HepG2 (cell line): Measurements from ENCODE around the gene DDX11. TPM values are rescaled to one million over a fixed set of nuclear protein-coding genes. Genes with fewer than 3 reads are reported as not detected.

Source experiments
- CBFB ChIP-seq: sonication (generic); formaldehyde crosslinking; IDR thresholded peaks from 2 replicates; pipeline ENCODE4 v1.4.0; 2020; ENCODE audit warnings: missing genetic modification reagents
- DNMT3B ChIP-seq: conservative IDR thresholded peaks from 2 replicates; pipeline ENCODE4 v1.6.1; 2016; ENCODE audit warnings: missing biosample characterization, control low read depth
- FOXK1 ChIP-seq: sonication (generic); formaldehyde crosslinking; IDR thresholded peaks from 2 replicates; pipeline ENCODE4 v1.4.0; 2020; ENCODE audit warnings: low read depth, missing genetic modification reagents, borderline replicate concordance
- GABPA ChIP-seq, 2 experiments: IDR thresholded peaks; 2 replicates each; pipeline ENCODE4 v1.6.1; 2011 to 2016; ENCODE audit warnings: low read depth in 2 of 2, low read length in 1 of 2, missing biosample characterization in 1 of 2, missing genetic modification characterization in 1 of 2
- KLF9 ChIP-seq: IDR thresholded peaks from 2 replicates; pipeline ENCODE4 v1.6.1; 2016; ENCODE audit warnings: low read depth
- MXI1 ChIP-seq: IDR thresholded peaks from 3 replicates; pipeline ENCODE4 v1.6.1; 2012; ENCODE audit warnings: low read depth, low read length, inconsistent platforms, borderline replicate concordance
- NKX3-1 ChIP-seq: sonication (generic); formaldehyde crosslinking; IDR thresholded peaks from 2 replicates; pipeline ENCODE4 v1.5.0; 2020; ENCODE audit warnings: missing genetic modification reagents
- REPIN1 ChIP-seq: sonication (generic); formaldehyde crosslinking; IDR thresholded peaks from 2 replicates; pipeline ENCODE4 v1.8.0; 2022; ENCODE audit warnings: missing genetic modification reagents, low read depth, mild to moderate bottlenecking, borderline replicate concordance
- SP5 ChIP-seq: IDR thresholded peaks from 2 replicates; pipeline ENCODE4 v1.6.1; 2016; ENCODE audit warnings: low read depth, borderline replicate concordance
- SRY ChIP-seq: sonication (generic); formaldehyde crosslinking; IDR thresholded peaks from 2 replicates; pipeline ENCODE4 v1.8.0; 2022; ENCODE audit warnings: mild to moderate bottlenecking, missing genetic modification reagents
- THAP11 ChIP-seq: IDR thresholded peaks from 2 replicates; pipeline ENCODE4 v1.6.1; 2016; ENCODE audit warnings: missing biosample characterization, missing genetic modification reagents
- XBP1 ChIP-seq: sonication (generic); formaldehyde crosslinking; IDR thresholded peaks from 2 replicates; pipeline ENCODE4 v1.5.0; 2020; ENCODE audit warnings: missing genetic modification reagents
- ZFX ChIP-seq: sonication (generic); formaldehyde crosslinking; IDR thresholded peaks from 2 replicates; pipeline ENCODE4 v1.4.0; 2020; ENCODE audit warnings: mild to moderate bottlenecking, low read depth, missing genetic modification reagents, moderate library complexity
- ZNF558 ChIP-seq: sonication (generic); formaldehyde crosslinking; IDR thresholded peaks from 2 replicates; pipeline ENCODE4 v1.9.0; 2022; ENCODE audit warnings: mild to moderate bottlenecking, missing genetic modification reagents, borderline replicate concordance
- ZNF747 ChIP-seq: sonication (generic); formaldehyde crosslinking; IDR thresholded peaks from 2 replicates; pipeline ENCODE4 v1.8.1; 2023; ENCODE audit warnings: missing genetic modification reagents, mild to moderate bottlenecking, borderline replicate concordance
- ZNF83 ChIP-seq: sonication (generic); formaldehyde crosslinking; IDR thresholded peaks from 2 replicates; pipeline ENCODE4 v1.4.0; 2020; ENCODE audit warnings: missing genetic modification reagents, mild to moderate bottlenecking, borderline replicate concordance
- ZSCAN31 ChIP-seq: sonication (generic); formaldehyde crosslinking; IDR thresholded peaks from 2 replicates; pipeline ENCODE4 v1.5.0; 2020; ENCODE audit warnings: low read depth, mild to moderate bottlenecking, missing genetic modification reagents
- ZSCAN9 ChIP-seq: IDR thresholded peaks from 2 replicates; pipeline ENCODE4 v1.6.1; 2016; ENCODE audit warnings: borderline replicate concordance
- polyA plus RNA-seq, 8 experiments: library from polyadenylated mRNA; depleted of rRNA in 3 of 8; stranded (reverse) in 7 of 8; unstranded in 1 of 8; fragments of >200 nt; fragmentation: Illumina TruSeq in 4 of 8; extraction: Trizol in 4 of 8; gene quantifications; 2 replicates each; pipeline versions ENCODE4 v1.2.1 to v1.2.3, GENCODE V29; 2011 to 2016; ENCODE audit warnings: low read depth in 4 of 8, missing spikeins in 1 of 8, mixed read lengths in 1 of 8; ENCODE audit not compliant: insufficient read depth in 1 of 8
- total RNA-seq, 5 experiments: library from RNA; depleted of rRNA; stranded (reverse); fragments of >200 nt; fragmentation: Illumina TruSeq; extraction: Trizol; gene quantifications; 2 replicates each; pipeline ENCODE4 v1.2.3, GENCODE V29; 2016; ENCODE audit warnings: low read depth in 1 of 5
- TF ChIP-seq, protein P1 (sequence below): sonication (generic); formaldehyde crosslinking; IDR thresholded peaks from 2 replicates; pipeline ENCODE4 v1.4.0; 2020; ENCODE audit warnings: missing genetic modification reagents, mild to moderate bottlenecking, borderline replicate concordance
- TF ChIP-seq, protein P2 (sequence below), 2 experiments: sonication (generic) in 1 of 2; formaldehyde crosslinking in 1 of 2; IDR thresholded peaks; 2 replicates each; pipeline versions ENCODE4 v1.4.0 to v1.6.1; 2018 to 2020; ENCODE audit warnings: missing genetic modification reagents in 2 of 2, borderline replicate concordance in 1 of 2, low read depth in 1 of 2, mild to moderate bottlenecking in 1 of 2, missing biosample characterization in 1 of 2
- TF ChIP-seq, protein P3 (sequence below): sonication (generic); formaldehyde crosslinking; IDR thresholded peaks from 2 replicates; pipeline ENCODE4 v1.8.1; 2023; ENCODE audit warnings: mild to moderate bottlenecking, missing genetic modification reagents

Gene DDX11
- total and polyA plus RNA-seq, 2 of the 13 experiments (the other 11 are each of a cell fraction or from before 2014, with no cell fraction given): 23.9 to 40.8 TPM

DNA sequence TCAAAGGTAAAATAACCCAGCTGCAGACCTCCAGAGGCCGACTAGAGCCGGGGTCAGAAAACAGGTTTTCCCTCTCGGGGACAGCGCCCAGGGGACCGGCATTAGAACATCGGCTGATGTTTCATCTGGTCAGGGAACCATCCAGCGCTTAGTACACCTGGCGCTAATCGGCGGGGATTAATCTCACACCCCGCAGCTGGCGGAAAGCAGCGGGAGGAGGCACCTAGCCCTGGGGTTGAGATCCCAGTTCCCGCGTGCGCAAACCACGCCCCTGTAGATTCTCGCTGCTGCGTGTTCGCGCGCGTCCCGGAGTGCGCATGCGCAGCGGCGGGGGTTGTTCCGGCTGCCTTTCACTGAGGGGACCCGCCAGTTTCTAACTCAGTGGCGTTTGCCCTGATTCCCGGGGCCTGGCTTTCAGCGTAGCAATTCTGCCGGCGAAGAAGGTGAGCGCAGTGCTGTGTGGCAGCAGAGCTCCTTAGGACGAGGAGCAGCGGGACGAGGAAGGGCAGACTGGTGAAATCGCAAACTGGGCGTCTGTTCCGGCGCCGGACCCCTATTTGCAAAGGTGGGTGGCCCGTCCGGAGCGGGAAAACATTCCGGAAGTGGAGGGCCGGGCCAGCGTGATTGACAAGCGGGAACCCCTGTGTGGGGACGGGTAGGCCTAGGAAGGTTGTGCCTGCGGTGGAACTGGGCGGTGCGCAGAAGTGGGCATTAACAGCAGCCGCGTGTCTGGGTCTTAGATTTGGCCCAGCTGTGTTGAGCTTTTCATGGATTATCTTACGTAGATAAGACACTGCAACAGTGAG, at the start of gene DDX11 (continued):
- TF ChIP-seq SRY (CRISPR knock-in tag) (peak; percentile 31; the same call in 1 of the 2 replicates), KLF9 (CRISPR knock-in tag) (0 out of 2 replicates have a peak, but pooled peaks have one; percentile 38), THAP11 (CRISPR knock-in tag) (peak; percentile 75), ZNF747 (CRISPR knock-in tag) (peak; percentile 55; the same call in 1 of the 2 replicates), MXI1 (peak; percentile 24; the same call in 1 of the 3 replicates), CBFB (CRISPR knock-in tag) (0 out of 2 replicates have a peak, but pooled peaks have one; percentile 24), REPIN1 (CRISPR knock-in tag) (peak; percentile 13; the same call in 1 of the 2 replicates), ZSCAN31 (peak; percentile 65; the same call in 1 of the 2 replicates), DNMT3B (0 out of 2 replicates have a peak, but pooled peaks have one; percentile 25), ZNF83 (CRISPR knock-in tag) (0 out of 2 replicates have a peak, but pooled peaks have one; percentile 10), XBP1 (CRISPR knock-in tag) (peak; percentile 67; the same call in 1 of the 2 replicates), SP5 (CRISPR knock-in tag) (0 out of 2 replicates have a peak, but pooled peaks have one; percentile 12), NKX3-1 (CRISPR knock-in tag) (peak; percentile 13; the same call in 1 of the 2 replicates), ZFX (peak; percentile 88), ZSCAN9 (CRISPR knock-in tag) (0 out of 2 replicates have a peak, but pooled peaks have one; percentile 26), GABPA (IDR thresholded peaks at IDR 0.05; ENCODE audit: low read depth, low read length) (peak; percentile 69), GABPA (CRISPR knock-in tag; IDR thresholded peaks at IDR 0.05; ENCODE audit: low read depth) (peak; percentile 92), FOXK1 (peak; percentile 40; the same call in 1 of the 2 replicates), ZNF558 (peak; percentile 25; the same call in 1 of the 2 replicates)
- TF ChIP-seq, protein P1, sequence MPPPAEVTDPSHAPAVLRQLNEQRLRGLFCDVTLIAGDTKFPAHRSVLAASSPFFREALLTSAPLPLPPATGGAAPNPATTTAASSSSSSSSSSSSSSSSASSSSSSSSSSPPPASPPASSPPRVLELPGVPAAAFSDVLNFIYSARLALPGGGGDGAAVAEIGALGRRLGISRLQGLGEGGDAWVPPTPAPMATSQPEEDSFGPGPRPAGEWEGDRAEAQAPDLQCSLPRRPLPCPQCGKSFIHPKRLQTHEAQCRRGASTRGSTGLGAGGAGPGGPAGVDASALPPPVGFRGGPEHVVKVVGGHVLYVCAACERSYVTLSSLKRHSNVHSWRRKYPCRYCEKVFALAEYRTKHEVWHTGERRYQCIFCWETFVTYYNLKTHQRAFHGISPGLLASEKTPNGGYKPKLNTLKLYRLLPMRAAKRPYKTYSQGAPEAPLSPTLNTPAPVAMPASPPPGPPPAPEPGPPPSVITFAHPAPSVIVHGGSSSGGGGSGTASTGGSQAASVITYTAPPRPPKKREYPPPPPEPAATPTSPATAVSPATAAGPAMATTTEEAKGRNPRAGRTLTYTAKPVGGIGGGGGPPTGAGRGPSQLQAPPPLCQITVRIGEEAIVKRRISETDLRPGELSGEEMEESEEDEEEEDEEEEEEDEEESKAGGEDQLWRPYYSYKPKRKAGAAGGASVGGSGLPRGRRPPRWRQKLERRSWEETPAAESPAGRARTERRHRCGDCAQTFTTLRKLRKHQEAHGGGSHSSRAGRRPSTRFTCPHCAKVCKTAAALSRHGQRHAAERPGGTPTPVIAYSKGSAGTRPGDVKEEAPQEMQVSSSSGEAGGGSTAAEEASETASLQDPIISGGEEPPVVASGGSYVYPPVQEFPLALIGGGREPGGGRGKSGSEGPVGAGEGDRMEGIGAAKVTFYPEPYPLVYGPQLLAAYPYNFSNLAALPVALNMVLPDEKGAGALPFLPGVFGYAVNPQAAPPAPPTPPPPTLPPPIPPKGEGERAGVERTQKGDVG: 0 out of 2 replicates have a peak, but pooled peaks have one; percentile 14
- TF ChIP-seq, protein P2, sequence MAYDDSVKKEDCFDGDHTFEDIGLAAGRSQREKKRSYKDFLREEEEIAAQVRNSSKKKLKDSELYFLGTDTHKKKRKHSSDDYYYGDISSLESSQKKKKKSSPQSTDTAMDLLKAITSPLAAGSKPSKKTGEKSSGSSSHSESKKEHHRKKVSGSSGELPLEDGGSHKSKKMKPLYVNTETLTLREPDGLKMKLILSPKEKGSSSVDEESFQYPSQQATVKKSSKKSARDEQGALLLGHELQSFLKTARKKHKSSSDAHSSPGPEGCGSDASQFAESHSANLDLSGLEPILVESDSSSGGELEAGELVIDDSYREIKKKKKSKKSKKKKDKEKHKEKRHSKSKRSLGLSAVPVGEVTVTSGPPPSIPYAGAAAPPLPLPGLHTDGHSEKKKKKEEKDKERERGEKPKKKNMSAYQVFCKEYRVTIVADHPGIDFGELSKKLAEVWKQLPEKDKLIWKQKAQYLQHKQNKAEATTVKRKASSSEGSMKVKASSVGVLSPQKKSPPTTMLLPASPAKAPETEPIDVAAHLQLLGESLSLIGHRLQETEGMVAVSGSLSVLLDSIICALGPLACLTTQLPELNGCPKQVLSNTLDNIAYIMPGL (CRISPR knock-in tag; IDR thresholded peaks at IDR 0.05; ENCODE audit: borderline replicate concordance in 1 of 2, low read depth in 1 of 2): peak; percentile 30 to 56; a peak in 3 of 4 replicates
- TF ChIP-seq, protein P3, sequence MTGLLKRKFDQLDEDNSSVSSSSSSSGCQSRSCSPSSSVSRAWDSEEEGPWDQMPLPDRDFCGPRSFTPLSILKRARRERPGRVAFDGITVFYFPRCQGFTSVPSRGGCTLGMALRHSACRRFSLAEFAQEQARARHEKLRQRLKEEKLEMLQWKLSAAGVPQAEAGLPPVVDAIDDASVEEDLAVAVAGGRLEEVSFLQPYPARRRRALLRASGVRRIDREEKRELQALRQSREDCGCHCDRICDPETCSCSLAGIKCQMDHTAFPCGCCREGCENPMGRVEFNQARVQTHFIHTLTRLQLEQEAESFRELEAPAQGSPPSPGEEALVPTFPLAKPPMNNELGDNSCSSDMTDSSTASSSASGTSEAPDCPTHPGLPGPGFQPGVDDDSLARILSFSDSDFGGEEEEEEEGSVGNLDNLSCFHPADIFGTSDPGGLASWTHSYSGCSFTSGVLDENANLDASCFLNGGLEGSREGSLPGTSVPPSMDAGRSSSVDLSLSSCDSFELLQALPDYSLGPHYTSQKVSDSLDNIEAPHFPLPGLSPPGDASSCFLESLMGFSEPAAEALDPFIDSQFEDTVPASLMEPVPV (CRISPR knock-in tag): peak; percentile 32; the same call in 1 of the 2 replicates
